GM19438 (cell line): ENCODE measurements around the gene DKK3.
"Not testable (repeated sequence)": the region's sequence is repeated elsewhere in the genome, so short reads cannot be mapped to it uniquely, and the experiment has no call there.

Source experiments
- ATAC-seq: cut with Tn5 transposase; IDR thresholded peaks from one replicate; pipeline ENCODE4 v1.9.1; 2021; ENCODE audit warnings: low read depth; ENCODE audit not compliant: unreplicated experiment

Gene DKK3

GRCh38 chr11:12007769-12008737 is at the start of gene DKK3:
Gene DKK3 (minus strand): TSS chr11:12008626. CDS start chr11:12008582, 44 bp downstream.
- ATAC-seq: no peak

GRCh38 chr11:12057299-12057980 is 49.0 kb upstream of the DKK3 start:
- ATAC-seq: no peak

- ATAC-seq: no peak
These were observed 47.7 kb upstream of the DKK3 start for GRCh38 chr11:12056119-12056518.

- no peak for ATAC-seq
These were observed 45.4 kb upstream of the DKK3 start for GRCh38 chr11:12053606-12054361.

GRCh38 chr11:12052676-12053605 is 44.5 kb upstream of the DKK3 start:
- no peak for ATAC-seq

- ATAC-seq: no peak
These were observed 42.8 kb upstream of the DKK3 start for GRCh38 chr11:12051287-12051662.

- ATAC-seq: no peak
These were observed 42.3 kb upstream of the DKK3 start for GRCh38 chr11:12050470-12051286.

- no peak for ATAC-seq
These were observed 40.7 kb upstream of the DKK3 start for GRCh38 chr11:12048936-12049790.

GRCh38 chr11:12046636-12047236 is 38.3 kb upstream of the DKK3 start:
- ATAC-seq: no peak

- ATAC-seq: no peak
These were observed 37.6 kb upstream of the DKK3 start for GRCh38 chr11:12045914-12046635.

- ATAC-seq: no peak
These were observed 36.4 kb upstream of the DKK3 start for GRCh38 chr11:12044799-12045198.

GRCh38 chr11:12043959-12044791 is 35.7 kb upstream of the DKK3 start:
- no peak for ATAC-seq

- no peak for ATAC-seq
These were observed 34.8 kb upstream of the DKK3 start for GRCh38 chr11:12043221-12043620.

- no peak for ATAC-seq
These were observed 33.8 kb upstream of the DKK3 start for GRCh38 chr11:12042215-12042676.

GRCh38 chr11:12040719-12041118 is 32.3 kb upstream of the DKK3 start:
- not testable (repeated sequence) for ATAC-seq

- no peak for ATAC-seq
These were observed 24.5 kb upstream of the DKK3 start for GRCh38 chr11:12032968-12033367.
